PFSK-1 (cell line): ENCODE measurements around the gene MEST.

Source experiments
- FOXP2 ChIP-seq: optimal IDR thresholded peaks from 2 replicates; pipeline ENCODE3; 2011; ENCODE audit warnings: borderline replicate concordance, control low read depth, inconsistent platforms; ENCODE audit not compliant: insufficient read depth; ENCODE audit errors: extremely low read length, extremely low read depth
- POLR2AphosphoS5 ChIP-seq: IDR thresholded peaks from 2 replicates; pipeline ENCODE4 v1.6.1; 2012; ENCODE audit warnings: low read depth, mild to moderate bottlenecking, control low read depth, low read length, moderate library complexity
- SIN3A ChIP-seq: IDR thresholded peaks from 2 replicates; pipeline ENCODE4 v1.6.1; 2012; ENCODE audit warnings: mild to moderate bottlenecking, low read length, moderate library complexity, borderline replicate concordance; ENCODE audit not compliant: insufficient read depth
- TAF1 ChIP-seq: IDR thresholded peaks from 2 replicates; pipeline ENCODE4 v1.6.1; 2012; ENCODE audit warnings: low read length, control low read depth, borderline replicate concordance; ENCODE audit not compliant: insufficient read depth
- TF ChIP-seq, protein P1 (sequence below), 2 experiments: IDR thresholded peaks; 2 replicates each; pipeline versions ENCODE4 v1.6.1 to v1.8.0; 2011 to 2012; ENCODE audit warnings: low read depth in 2 of 2, low read length in 2 of 2, control low read depth in 1 of 2, inconsistent platforms in 1 of 2, mild to moderate bottlenecking in 1 of 2, moderate library complexity in 1 of 2; ENCODE audit not compliant: insufficient read depth in 1 of 2

DNA sequence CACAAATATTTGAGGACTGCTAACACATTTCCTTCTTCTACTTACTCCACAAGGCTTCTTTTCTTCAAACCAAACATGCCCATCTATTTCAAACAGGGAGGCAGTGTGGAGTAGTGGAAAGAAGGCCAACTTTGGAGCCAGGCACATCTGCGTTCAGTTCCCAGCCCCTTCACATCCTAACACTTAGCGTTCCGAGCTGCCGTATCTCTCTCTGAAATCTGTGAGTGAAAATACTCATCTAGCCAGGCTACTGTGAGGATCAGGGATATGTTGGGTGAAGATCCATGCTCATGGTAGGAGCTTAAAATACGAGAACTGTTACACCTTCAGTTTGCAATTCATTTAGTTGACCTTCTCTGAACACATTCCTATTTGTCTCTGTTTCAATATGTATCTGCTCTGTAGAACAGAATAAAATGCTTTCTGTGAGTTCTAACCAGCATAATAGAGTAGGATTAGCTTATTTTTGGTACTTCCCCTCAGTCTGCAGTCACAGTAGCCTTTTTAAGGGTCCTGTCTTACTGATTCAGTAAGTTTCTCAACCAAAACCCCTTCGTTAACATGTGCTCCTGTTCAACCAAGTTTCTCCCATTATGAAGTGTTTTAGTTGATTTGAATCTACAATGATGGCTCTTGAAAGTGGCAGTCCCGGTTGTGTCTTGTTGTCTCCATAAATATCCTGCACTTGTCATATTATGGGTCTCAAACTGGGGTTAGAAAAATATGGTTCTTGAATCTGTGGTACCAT lies 3.3 kb upstream of the MEST start:
- TF ChIP-seq, protein P1, sequence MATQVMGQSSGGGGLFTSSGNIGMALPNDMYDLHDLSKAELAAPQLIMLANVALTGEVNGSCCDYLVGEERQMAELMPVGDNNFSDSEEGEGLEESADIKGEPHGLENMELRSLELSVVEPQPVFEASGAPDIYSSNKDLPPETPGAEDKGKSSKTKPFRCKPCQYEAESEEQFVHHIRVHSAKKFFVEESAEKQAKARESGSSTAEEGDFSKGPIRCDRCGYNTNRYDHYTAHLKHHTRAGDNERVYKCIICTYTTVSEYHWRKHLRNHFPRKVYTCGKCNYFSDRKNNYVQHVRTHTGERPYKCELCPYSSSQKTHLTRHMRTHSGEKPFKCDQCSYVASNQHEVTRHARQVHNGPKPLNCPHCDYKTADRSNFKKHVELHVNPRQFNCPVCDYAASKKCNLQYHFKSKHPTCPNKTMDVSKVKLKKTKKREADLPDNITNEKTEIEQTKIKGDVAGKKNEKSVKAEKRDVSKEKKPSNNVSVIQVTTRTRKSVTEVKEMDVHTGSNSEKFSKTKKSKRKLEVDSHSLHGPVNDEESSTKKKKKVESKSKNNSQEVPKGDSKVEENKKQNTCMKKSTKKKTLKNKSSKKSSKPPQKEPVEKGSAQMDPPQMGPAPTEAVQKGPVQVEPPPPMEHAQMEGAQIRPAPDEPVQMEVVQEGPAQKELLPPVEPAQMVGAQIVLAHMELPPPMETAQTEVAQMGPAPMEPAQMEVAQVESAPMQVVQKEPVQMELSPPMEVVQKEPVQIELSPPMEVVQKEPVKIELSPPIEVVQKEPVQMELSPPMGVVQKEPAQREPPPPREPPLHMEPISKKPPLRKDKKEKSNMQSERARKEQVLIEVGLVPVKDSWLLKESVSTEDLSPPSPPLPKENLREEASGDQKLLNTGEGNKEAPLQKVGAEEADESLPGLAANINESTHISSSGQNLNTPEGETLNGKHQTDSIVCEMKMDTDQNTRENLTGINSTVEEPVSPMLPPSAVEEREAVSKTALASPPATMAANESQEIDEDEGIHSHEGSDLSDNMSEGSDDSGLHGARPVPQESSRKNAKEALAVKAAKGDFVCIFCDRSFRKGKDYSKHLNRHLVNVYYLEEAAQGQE (IDR thresholded peaks at IDR 0.05; ENCODE audit: insufficient read depth in 1 of 2, low read depth in 2 of 2, low read length in 2 of 2): no peak
- TF ChIP-seq SIN3A (no peak), POLR2AphosphoS5 (no peak), TAF1 (no peak), FOXP2 (no peak)
